SU-DHL-6 (cell line): ENCODE results near the gene PTPN14.

Experiments
- EZH2phosphoT487 ChIP-seq: fragments of 200-600 bp; sonication (generic), shearing (Covaris generic); conservative IDR thresholded peaks from 2 replicates; pipeline ENCODE4 v1.6.1; 2018; ENCODE audit warnings: mild to moderate bottlenecking, antibody characterized with exemption, low read length, moderate library complexity, mixed read lengths
- TF ChIP-seq, protein P1 (sequence below): fragments of 200-600 bp; sonication (generic); IDR thresholded peaks from one replicate; pipeline ENCODE4 v1.5.1; 2017; ENCODE audit warnings: antibody characterized with exemption, mild to moderate bottlenecking, low read length, moderate library complexity; ENCODE audit not compliant: insufficient read depth, poor library complexity, severe bottlenecking

GRCh38 chr1:214354440-214355148 lies 196.8 kb downstream of the PTPN14 start:
- TF ChIP-seq, protein P1, sequence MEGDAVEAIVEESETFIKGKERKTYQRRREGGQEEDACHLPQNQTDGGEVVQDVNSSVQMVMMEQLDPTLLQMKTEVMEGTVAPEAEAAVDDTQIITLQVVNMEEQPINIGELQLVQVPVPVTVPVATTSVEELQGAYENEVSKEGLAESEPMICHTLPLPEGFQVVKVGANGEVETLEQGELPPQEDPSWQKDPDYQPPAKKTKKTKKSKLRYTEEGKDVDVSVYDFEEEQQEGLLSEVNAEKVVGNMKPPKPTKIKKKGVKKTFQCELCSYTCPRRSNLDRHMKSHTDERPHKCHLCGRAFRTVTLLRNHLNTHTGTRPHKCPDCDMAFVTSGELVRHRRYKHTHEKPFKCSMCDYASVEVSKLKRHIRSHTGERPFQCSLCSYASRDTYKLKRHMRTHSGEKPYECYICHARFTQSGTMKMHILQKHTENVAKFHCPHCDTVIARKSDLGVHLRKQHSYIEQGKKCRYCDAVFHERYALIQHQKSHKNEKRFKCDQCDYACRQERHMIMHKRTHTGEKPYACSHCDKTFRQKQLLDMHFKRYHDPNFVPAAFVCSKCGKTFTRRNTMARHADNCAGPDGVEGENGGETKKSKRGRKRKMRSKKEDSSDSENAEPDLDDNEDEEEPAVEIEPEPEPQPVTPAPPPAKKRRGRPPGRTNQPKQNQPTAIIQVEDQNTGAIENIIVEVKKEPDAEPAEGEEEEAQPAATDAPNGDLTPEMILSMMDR = no peak
- no peak for TF ChIP-seq EZH2phosphoT487
